ENCODE measurements around the gene VRTN. TPM values are rescaled to one million over a fixed set of nuclear protein-coding genes. Genes with fewer than 3 reads are reported as not detected.

Gene VRTN
- total and polyA plus RNA-seq, 2 of the 13 experiments (the other 11 are each of a cell fraction or from before 2014, with no cell fraction given), result not detected

DNA sequence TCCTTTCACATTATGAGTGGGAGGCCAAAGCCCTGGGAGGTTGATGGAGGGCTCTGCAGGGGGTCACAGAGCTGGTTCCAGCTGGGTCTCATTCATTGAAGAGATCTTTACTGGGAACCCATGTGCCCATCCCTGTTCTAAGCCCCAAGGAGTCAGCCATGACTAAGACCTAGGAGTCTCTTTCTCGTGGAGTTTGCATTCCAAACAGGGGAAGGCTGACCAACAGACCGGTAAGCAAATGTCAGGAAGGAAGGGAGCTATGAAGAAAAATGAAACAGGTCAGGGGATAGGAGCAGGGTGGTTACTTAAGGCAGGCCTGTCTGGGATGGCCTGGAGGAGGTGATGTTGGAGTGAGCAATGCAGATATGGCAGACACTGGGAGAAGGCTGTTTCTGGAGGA, 46.3 kb downstream of the VRTN start:
- Histone ChIP-seq H3K4me2 (ENCODE audit: low read depth, low read length) (no peak overlapping the region), H3K4me1 (ENCODE audit: insufficient read depth, low read length) (no peaks in the 10 kb centered on the region), H3K36me3 (replicated peaks in 1 of 2; ENCODE audit: control insufficient read depth in 1 of 2, insufficient read depth in 2 of 2, low read length in 2 of 2) (no peaks in the 10 kb centered on the region), H3K79me2 (ENCODE audit: insufficient read depth, low read length) (no peaks in the 10 kb centered on the region), H3K27me3 (ENCODE audit: control insufficient read depth in 1 of 2, insufficient read depth in 2 of 2, low read length in 2 of 2) (peaks cover 5 to 55% of the 10 kb centered on the region in 2 experiments; a peak in 3 of 5 replicates), H2AFZ (ENCODE audit: low read length) (no peak overlapping the region), H3K4me3 (replicated peaks in 1 of 3; ENCODE audit: insufficient read depth in 1 of 3, low read depth in 2 of 3, low read length in 3 of 3) (no peak overlapping the region), H4K20me1 (ENCODE audit: insufficient read depth, low read length) (no peaks in the 10 kb centered on the region), H3K27ac (ENCODE audit: extremely low read length, insufficient read depth, low read length) (no peak overlapping the region), H3K9ac (ENCODE audit: insufficient read depth, low read depth, low read length) (no peak overlapping the region), H3K9me3 (ENCODE audit: low read length) (no peaks in the 10 kb centered on the region)
- POLR2A ChIA-PET, result no interaction called here
- BruUV-seq (replicated peaks), result no TSS peak
- intact Hi-C loops (cut with micrococcal nuclease; ENCODE audit: unreplicated experiment) (no loop called here), in situ Hi-C loops (cut with HindIII; ENCODE audit: extremely low pct_ligation_motif_present, low pct_unique_long_range_greater_than_20kb) (no loop called here)
- no peak for ATAC-seq
- no peak for DNase-seq (ENCODE audit: low spot score)
- 0% methylated on average over 2 of the region's 2 CpGs for WGBS (ENCODE audit: low lambda C conversion rate)
- no peak for FAIRE-seq
- CTCF ChIA-PET (ENCODE audit: low intra/inter-chr PET ratio, low total read pairs), result no interaction called here
- TF ChIP-seq ZKSCAN8 (CRISPR knock-in tag; IDR thresholded peaks at IDR 0.05; ENCODE audit: borderline replicate concordance), result no peak
- TF ChIP-seq NCOR1 (IDR thresholded peaks at IDR 0.05; ENCODE audit: borderline replicate concordance, low read length), result no peak

DNA sequence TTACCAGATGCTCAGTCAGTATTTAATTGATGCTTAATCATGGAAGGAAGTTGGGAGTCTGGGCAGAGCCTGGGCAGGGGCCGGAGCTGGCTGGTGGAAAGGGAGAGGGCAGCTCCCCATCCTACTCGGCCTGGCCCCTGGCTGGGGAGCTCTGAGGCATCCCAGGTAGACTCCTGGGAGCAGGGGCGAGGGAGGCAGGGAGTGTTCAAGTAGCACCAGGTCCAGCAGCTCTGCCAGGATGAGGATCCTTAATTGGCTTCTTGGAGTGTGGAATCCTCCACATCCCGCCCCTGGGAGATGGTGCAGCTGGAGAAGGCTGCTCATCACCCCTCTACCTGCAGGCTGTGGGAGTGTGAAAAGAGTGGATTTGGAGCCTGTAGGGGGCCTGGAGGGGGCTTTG, 46.8 kb downstream of the VRTN start:
- no peak for DNase-seq (ENCODE audit: low spot score)
- ChIA-PET CTCF (ENCODE audit: low intra/inter-chr PET ratio, low total read pairs) (no interaction called here), POLR2A (no interaction called here)
- in situ Hi-C loops (cut with HindIII; ENCODE audit: extremely low pct_ligation_motif_present, low pct_unique_long_range_greater_than_20kb) (no loop called here), intact Hi-C loops (cut with micrococcal nuclease; ENCODE audit: unreplicated experiment) (no loop called here)
- no peak for ATAC-seq
- Histone ChIP-seq H4K20me1 (ENCODE audit: insufficient read depth, low read length) (no peaks in the 10 kb centered on the region), H3K4me1 (ENCODE audit: insufficient read depth, low read length) (no peaks in the 10 kb centered on the region), H3K79me2 (ENCODE audit: insufficient read depth, low read length) (no peaks in the 10 kb centered on the region), H3K4me2 (ENCODE audit: low read depth, low read length) (no peak overlapping the region), H3K4me3 (replicated peaks in 1 of 3; ENCODE audit: insufficient read depth in 1 of 3, low read depth in 2 of 3, low read length in 3 of 3) (no peak overlapping the region), H3K36me3 (replicated peaks in 1 of 2; ENCODE audit: control insufficient read depth in 1 of 2, insufficient read depth in 2 of 2, low read length in 2 of 2) (no peaks in the 10 kb centered on the region), H3K9ac (ENCODE audit: insufficient read depth, low read depth, low read length) (no peak overlapping the region), H3K9me3 (ENCODE audit: low read length) (no peaks in the 10 kb centered on the region), H2AFZ (ENCODE audit: low read length) (no peak overlapping the region), H3K27me3 (ENCODE audit: control insufficient read depth in 1 of 2, insufficient read depth in 2 of 2, low read length in 2 of 2) (peaks cover 5 to 55% of the 10 kb centered on the region in 2 experiments; a peak in 3 of 5 replicates), H3K27ac (ENCODE audit: extremely low read length, insufficient read depth, low read length) (no peak overlapping the region)
- no peak for FAIRE-seq
- no TSS peak for BruUV-seq (replicated peaks)
- 0% methylated on average over 3 of the region's 4 CpGs for WGBS (ENCODE audit: low lambda C conversion rate)
- TF ChIP-seq, protein P1, sequence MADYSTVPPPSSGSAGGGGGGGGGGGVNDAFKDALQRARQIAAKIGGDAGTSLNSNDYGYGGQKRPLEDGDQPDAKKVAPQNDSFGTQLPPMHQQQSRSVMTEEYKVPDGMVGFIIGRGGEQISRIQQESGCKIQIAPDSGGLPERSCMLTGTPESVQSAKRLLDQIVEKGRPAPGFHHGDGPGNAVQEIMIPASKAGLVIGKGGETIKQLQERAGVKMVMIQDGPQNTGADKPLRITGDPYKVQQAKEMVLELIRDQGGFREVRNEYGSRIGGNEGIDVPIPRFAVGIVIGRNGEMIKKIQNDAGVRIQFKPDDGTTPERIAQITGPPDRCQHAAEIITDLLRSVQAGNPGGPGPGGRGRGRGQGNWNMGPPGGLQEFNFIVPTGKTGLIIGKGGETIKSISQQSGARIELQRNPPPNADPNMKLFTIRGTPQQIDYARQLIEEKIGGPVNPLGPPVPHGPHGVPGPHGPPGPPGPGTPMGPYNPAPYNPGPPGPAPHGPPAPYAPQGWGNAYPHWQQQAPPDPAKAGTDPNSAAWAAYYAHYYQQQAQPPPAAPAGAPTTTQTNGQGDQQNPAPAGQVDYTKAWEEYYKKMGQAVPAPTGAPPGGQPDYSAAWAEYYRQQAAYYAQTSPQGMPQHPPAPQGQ (CRISPR knock-in tag; IDR thresholded peaks at IDR 0.05; ENCODE audit: borderline replicate concordance), result no peak
- TF ChIP-seq, protein P2, sequence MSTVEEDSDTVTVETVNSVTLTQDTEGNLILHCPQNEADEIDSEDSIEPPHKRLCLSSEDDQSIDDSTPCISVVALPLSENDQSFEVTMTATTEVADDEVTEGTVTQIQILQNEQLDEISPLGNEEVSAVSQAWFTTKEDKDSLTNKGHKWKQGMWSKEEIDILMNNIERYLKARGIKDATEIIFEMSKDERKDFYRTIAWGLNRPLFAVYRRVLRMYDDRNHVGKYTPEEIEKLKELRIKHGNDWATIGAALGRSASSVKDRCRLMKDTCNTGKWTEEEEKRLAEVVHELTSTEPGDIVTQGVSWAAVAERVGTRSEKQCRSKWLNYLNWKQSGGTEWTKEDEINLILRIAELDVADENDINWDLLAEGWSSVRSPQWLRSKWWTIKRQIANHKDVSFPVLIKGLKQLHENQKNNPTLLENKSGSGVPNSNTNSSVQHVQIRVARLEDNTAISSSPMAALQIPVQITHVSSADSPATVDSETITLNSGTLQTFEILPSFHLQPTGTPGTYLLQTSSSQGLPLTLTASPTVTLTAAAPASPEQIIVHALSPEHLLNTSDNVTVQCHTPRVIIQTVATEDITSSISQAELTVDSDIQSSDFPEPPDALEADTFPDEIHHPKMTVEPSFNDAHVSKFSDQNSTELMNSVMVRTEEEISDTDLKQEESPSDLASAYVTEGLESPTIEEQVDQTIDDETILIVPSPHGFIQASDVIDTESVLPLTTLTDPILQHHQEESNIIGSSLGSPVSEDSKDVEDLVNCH (CRISPR knock-in tag; IDR thresholded peaks at IDR 0.05), result no peak
- TF ChIP-seq PRMT3 (CRISPR knock-in tag; IDR thresholded peaks at IDR 0.05; ENCODE audit: borderline replicate concordance, low read depth) (no peak), ZNF251 (CRISPR knock-in tag; IDR thresholded peaks at IDR 0.05) (no peak), CC2D1A (CRISPR knock-in tag; IDR thresholded peaks at IDR 0.05) (no peak), PTBP1 (IDR thresholded peaks at IDR 0.05; ENCODE audit: low read depth, low read length, poor library complexity, severe bottlenecking) (no peak), ZNF879 (CRISPR knock-in tag; IDR thresholded peaks at IDR 0.05) (no peak), ATRX (CRISPR knock-in tag; IDR thresholded peaks at IDR 0.05; ENCODE audit: borderline replicate concordance) (no peak), KDM5A (IDR thresholded peaks at IDR 0.05; ENCODE audit: borderline replicate concordance, low read length) (no peak)
- TF ChIP-seq, protein P3, sequence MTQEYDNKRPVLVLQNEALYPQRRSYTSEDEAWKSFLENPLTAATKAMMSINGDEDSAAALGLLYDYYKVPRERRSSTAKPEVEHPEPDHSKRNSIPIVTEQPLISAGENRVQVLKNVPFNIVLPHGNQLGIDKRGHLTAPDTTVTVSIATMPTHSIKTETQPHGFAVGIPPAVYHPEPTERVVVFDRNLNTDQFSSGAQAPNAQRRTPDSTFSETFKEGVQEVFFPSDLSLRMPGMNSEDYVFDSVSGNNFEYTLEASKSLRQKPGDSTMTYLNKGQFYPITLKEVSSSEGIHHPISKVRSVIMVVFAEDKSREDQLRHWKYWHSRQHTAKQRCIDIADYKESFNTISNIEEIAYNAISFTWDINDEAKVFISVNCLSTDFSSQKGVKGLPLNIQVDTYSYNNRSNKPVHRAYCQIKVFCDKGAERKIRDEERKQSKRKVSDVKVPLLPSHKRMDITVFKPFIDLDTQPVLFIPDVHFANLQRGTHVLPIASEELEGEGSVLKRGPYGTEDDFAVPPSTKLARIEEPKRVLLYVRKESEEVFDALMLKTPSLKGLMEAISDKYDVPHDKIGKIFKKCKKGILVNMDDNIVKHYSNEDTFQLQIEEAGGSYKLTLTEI (CRISPR knock-in tag; conservative IDR thresholded peaks at IDR 0.05), result no peak
- TF ChIP-seq, protein P4, sequence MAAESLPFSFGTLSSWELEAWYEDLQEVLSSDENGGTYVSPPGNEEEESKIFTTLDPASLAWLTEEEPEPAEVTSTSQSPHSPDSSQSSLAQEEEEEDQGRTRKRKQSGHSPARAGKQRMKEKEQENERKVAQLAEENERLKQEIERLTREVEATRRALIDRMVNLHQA (CRISPR knock-in tag; IDR thresholded peaks at IDR 0.05), result no peak

Measured in HepG2 (cell line).